GM23338 (cell line): ENCODE measurements around the gene MBNL3. TPM values are rescaled to one million over a fixed set of nuclear protein-coding genes. Genes with fewer than 3 reads are reported as not detected.
"Not testable (repeated sequence)": the region's sequence is repeated elsewhere in the genome, so short reads cannot be mapped to it uniquely, and the experiment has no call there.

ENCODE experiments used
- ATAC-seq: fragments of 200-7000 bp; cut with Tn5 transposase; 3 replicates; pipeline ENCODE4 v1.9.1; 2020
- DNase-seq: peaks from one replicate; pipeline ENCODE4 v3.0.0-alpha.2; 2015; ENCODE audit warnings: low spot score
- H2AFZ ChIP-seq: fragments of 200-600 bp; sonication (generic); 2 replicates; pipeline ENCODE4 v1.8.0; 2016; ENCODE audit warnings: antibody characterized with exemption, mild to moderate bottlenecking, moderate library complexity
- H3F3A ChIP-seq: fragments of 200-600 bp; sonication (generic); replicated peaks from 2 replicates; pipeline ENCODE4 v1.8.0; 2017; ENCODE audit warnings: antibody characterized with exemption, mixed run types, low read depth
- H3K27ac ChIP-seq: fragments of 200-600 bp; sonication (generic); 2 replicates; pipeline ENCODE4 v1.6.1; 2016; ENCODE audit warnings: low read depth
- H3K27me3 ChIP-seq: fragments of 200-600 bp; sonication (generic); 2 replicates; pipeline ENCODE4 v1.8.0; 2016; ENCODE audit warnings: mild to moderate bottlenecking, mixed run types, moderate library complexity; ENCODE audit not compliant: insufficient read depth
- H3K36me3 ChIP-seq: fragments of 200-600 bp; sonication (generic); 2 replicates; pipeline ENCODE4 v1.8.0; 2016; ENCODE audit warnings: mild to moderate bottlenecking; ENCODE audit not compliant: insufficient read depth
- H3K4me1 ChIP-seq: fragments of 200-600 bp; sonication (generic); 2 replicates; pipeline ENCODE4 v1.8.0; 2016; ENCODE audit warnings: mild to moderate bottlenecking, moderate library complexity; ENCODE audit not compliant: insufficient read depth
- H3K4me2 ChIP-seq: fragments of 200-600 bp; sonication (generic); 2 replicates; pipeline ENCODE4 v1.7.1; 2017; ENCODE audit warnings: mixed run types
- H3K4me3 ChIP-seq: fragments of 200-600 bp; sonication (generic); 2 replicates; pipeline ENCODE4 v1.6.1; 2016; ENCODE audit warnings: mixed run types
- H3K79me2 ChIP-seq: fragments of 200-600 bp; sonication (generic); replicated peaks from 2 replicates; pipeline ENCODE4 v1.8.0; 2017; ENCODE audit warnings: mild to moderate bottlenecking; ENCODE audit not compliant: insufficient read depth
- H3K9me2 ChIP-seq: fragments of 200-600 bp; sonication (generic); 2 replicates; pipeline ENCODE4 v1.8.0; 2017; ENCODE audit not compliant: insufficient read depth
- H4K20me1 ChIP-seq: fragments of 200-600 bp; sonication (generic); replicated peaks from 2 replicates; pipeline ENCODE4 v1.8.0; 2017; ENCODE audit warnings: mild to moderate bottlenecking; ENCODE audit not compliant: insufficient read depth
- H3K27ac Mint-ChIP-seq: 2 replicates; pipeline ENCODE4 v1.8.0; 2020; ENCODE audit warnings: inconsistent platforms, mild to moderate bottlenecking, moderate library complexity, mixed read lengths
- H3K27me3 Mint-ChIP-seq: 3 replicates; pipeline ENCODE4 v1.8.0; 2022; ENCODE audit warnings: low read depth, mild to moderate bottlenecking, moderate library complexity, mixed read lengths, inconsistent platforms; ENCODE audit not compliant: insufficient read depth, poor library complexity
- H3K36me3 Mint-ChIP-seq: 3 replicates; pipeline ENCODE4 v1.8.0; 2021; ENCODE audit warnings: low read depth, mild to moderate bottlenecking, inconsistent platforms, moderate library complexity, mixed read lengths
- H3K4me1 Mint-ChIP-seq: 3 replicates; pipeline ENCODE4 v1.8.0; 2020; ENCODE audit warnings: mild to moderate bottlenecking, inconsistent platforms, mixed read lengths
- H3K4me3 Mint-ChIP-seq: 3 replicates; pipeline ENCODE4 v1.8.0; 2021; ENCODE audit warnings: moderate library complexity, mild to moderate bottlenecking, inconsistent platforms, mixed read lengths
- H3K9me3 Mint-ChIP-seq: 3 replicates; pipeline ENCODE4 v1.8.0; 2020; ENCODE audit warnings: moderate library complexity, mild to moderate bottlenecking, inconsistent platforms, mixed read lengths
- ETS1 ChIP-seq: IDR thresholded peaks from 2 replicates; pipeline ENCODE4 v1.6.1; 2016; ENCODE audit warnings: antibody characterized with exemption
- POLR2AphosphoS5 ChIP-seq: IDR thresholded peaks from 2 replicates; pipeline ENCODE4 v1.6.1; 2016; ENCODE audit warnings: antibody characterized with exemption, low read depth
- STAT1 ChIP-seq: IDR thresholded peaks from one replicate; pipeline ENCODE4 v1.6.1; 2016; ENCODE audit warnings: antibody characterized with exemption; ENCODE audit not compliant: unreplicated experiment
- ZNF114 ChIP-seq: fragments of 250-450 bp; sonication (Bioruptor Pico); IDR thresholded peaks from 2 replicates; pipeline ENCODE4 v1.5.0; 2020; ENCODE audit warnings: mild to moderate bottlenecking, moderate library complexity
- ZNF462 ChIP-seq: fragments of 250-450 bp; sonication (Bioruptor Pico); IDR thresholded peaks from 2 replicates; pipeline ENCODE4 v1.5.0; 2020; ENCODE audit warnings: mild to moderate bottlenecking, moderate library complexity
- polyA plus RNA-seq: library from polyadenylated mRNA; unstranded; fragments of >200 nt; fragmentation: Nextera tagmentation; extraction: Ambion mirVana; gene quantifications from 2 replicates; pipeline ENCODE4 v1.2.1, GENCODE V29; 2016
- total RNA-seq: library from RNA; depleted of rRNA; stranded (reverse); fragments of >200 nt; shearing (Covaris generic); gene quantifications from 2 replicates; pipeline ENCODE4 v1.2.3, GENCODE V29; 2014
- TF ChIP-seq, protein P1 (sequence below), 2 experiments: fragments of 200-600 bp in 1 of 2; sonication (generic) in 1 of 2; conservative IDR thresholded peaks; 2 replicates each; pipeline versions ENCODE4 v1.5.1 to v1.6.1; 2016 to 2017; ENCODE audit warnings: antibody characterized with exemption in 2 of 2, low read depth in 2 of 2, mild to moderate bottlenecking in 2 of 2, moderate library complexity in 1 of 2

The MBNL3 gene
- total and polyA plus RNA-seq, 2 experiments from 2014 or later: 2.3 to 2.4 TPM

GRCh38 chrX:132330156-132330729, 158.6 kb downstream of the MBNL3 start:
- H3K27ac Mint-ChIP-seq: no peak overlapping the region
- Histone ChIP-seq H3F3A (no peaks in the 10 kb centered on the region), H3K36me3 (no peaks in the 10 kb centered on the region), H3K27me3 (no peaks in the 10 kb centered on the region), H4K20me1 (no peaks in the 10 kb centered on the region), H3K4me2 (no peak overlapping the region), H3K9me2 (no peaks in the 10 kb centered on the region), H2AFZ (no peak overlapping the region), H3K27ac (no peak overlapping the region), H3K4me3 (no peak overlapping the region), H3K4me1 (no peaks in the 10 kb centered on the region), H3K79me2 (no peaks in the 10 kb centered on the region)
- no peaks in the 10 kb centered on the region for H3K4me1 Mint-ChIP-seq
- peaks cover 3% of the 10 kb centered on the region for H3K27me3 Mint-ChIP-seq
- H3K36me3 Mint-ChIP-seq: no peaks in the 10 kb centered on the region
- peaks cover 4% of the 10 kb centered on the region; the same call in 1 of the 3 replicates for H3K9me3 Mint-ChIP-seq
- no peak for TF ChIP-seq ZNF462 (CRISPR knock-in tag)
- no peak for TF ChIP-seq POLR2AphosphoS5
- TF ChIP-seq STAT1: no peak
- TF ChIP-seq, protein P1, sequence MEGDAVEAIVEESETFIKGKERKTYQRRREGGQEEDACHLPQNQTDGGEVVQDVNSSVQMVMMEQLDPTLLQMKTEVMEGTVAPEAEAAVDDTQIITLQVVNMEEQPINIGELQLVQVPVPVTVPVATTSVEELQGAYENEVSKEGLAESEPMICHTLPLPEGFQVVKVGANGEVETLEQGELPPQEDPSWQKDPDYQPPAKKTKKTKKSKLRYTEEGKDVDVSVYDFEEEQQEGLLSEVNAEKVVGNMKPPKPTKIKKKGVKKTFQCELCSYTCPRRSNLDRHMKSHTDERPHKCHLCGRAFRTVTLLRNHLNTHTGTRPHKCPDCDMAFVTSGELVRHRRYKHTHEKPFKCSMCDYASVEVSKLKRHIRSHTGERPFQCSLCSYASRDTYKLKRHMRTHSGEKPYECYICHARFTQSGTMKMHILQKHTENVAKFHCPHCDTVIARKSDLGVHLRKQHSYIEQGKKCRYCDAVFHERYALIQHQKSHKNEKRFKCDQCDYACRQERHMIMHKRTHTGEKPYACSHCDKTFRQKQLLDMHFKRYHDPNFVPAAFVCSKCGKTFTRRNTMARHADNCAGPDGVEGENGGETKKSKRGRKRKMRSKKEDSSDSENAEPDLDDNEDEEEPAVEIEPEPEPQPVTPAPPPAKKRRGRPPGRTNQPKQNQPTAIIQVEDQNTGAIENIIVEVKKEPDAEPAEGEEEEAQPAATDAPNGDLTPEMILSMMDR (conservative IDR thresholded peaks at IDR 0.05; ENCODE audit: low read depth in 2 of 2): no peak
- TF ChIP-seq ETS1: no peak
- no peak for TF ChIP-seq ZNF114
- DNase-seq: no peak
- no peak for ATAC-seq
- no peak overlapping the region for H3K4me3 Mint-ChIP-seq

GRCh38 chrX:132326960-132327359, 161.9 kb downstream of the MBNL3 start:
- H3K9me2 ChIP-seq, H3K27me3 Mint-ChIP-seq, H3K4me3 ChIP-seq, H3K4me3 Mint-ChIP-seq, H3K36me3 ChIP-seq, H3K27ac Mint-ChIP-seq, H3K4me1 ChIP-seq, H2AFZ ChIP-seq, H3K79me2 ChIP-seq, H3K4me1 Mint-ChIP-seq, H3K4me2 ChIP-seq, H3K36me3 Mint-ChIP-seq, H3K9me3 Mint-ChIP-seq, DNase-seq, H3F3A ChIP-seq, ATAC-seq, H4K20me1 ChIP-seq, H3K27ac ChIP-seq, H3K27me3 ChIP-seq: not testable (repeated sequence)
